ENCODE data around the gene RPS28.

- TF ChIP-seq CTCF (IDR thresholded peaks at IDR 0.05; ENCODE audit: poor library complexity) (no peak), EZH2 (IDR thresholded peaks at IDR 0.05; ENCODE audit: borderline replicate concordance) (no peak)
These were observed 40.9 kb downstream of the RPS28 start for GRCh38 chr19:8361921-8362793.

All from hepatocyte (in vitro differentiated cells).